Measurements from ENCODE around the gene SETD1A. TPM values are rescaled to one million over a fixed set of nuclear protein-coding genes. Genes with fewer than 3 reads are reported as not detected.

The SETD1A gene
- total RNA-seq, 1 experiment from 2014 or later: 28.8 TPM

GRCh38 chr16:30918614-30919013, 38.9 kb upstream of the SETD1A start:
- peaks cover 28% of the 10 kb centered on the region for H3K36me3 Mint-ChIP-seq (ENCODE audit: insufficient read depth, unreplicated experiment)
- no peak overlapping the region for H3K4me3 Mint-ChIP-seq (ENCODE audit: low read depth, unreplicated experiment)
- no peaks in the 10 kb centered on the region for H3K27me3 Mint-ChIP-seq (ENCODE audit: unreplicated experiment)
- no peak for DNase-seq
- BruUV-seq (replicated peaks): no TSS peak
- intact Hi-C loops (cut with micrococcal nuclease; ENCODE audit: unreplicated experiment): no loop called here
- H3K9me3 Mint-ChIP-seq (ENCODE audit: low read depth, unreplicated experiment): no peaks in the 10 kb centered on the region
- CTCF ChIA-PET: no interaction called here
- H3K27ac Mint-ChIP-seq (ENCODE audit: unreplicated experiment): no peak overlapping the region
- TF ChIP-seq, protein P1, sequence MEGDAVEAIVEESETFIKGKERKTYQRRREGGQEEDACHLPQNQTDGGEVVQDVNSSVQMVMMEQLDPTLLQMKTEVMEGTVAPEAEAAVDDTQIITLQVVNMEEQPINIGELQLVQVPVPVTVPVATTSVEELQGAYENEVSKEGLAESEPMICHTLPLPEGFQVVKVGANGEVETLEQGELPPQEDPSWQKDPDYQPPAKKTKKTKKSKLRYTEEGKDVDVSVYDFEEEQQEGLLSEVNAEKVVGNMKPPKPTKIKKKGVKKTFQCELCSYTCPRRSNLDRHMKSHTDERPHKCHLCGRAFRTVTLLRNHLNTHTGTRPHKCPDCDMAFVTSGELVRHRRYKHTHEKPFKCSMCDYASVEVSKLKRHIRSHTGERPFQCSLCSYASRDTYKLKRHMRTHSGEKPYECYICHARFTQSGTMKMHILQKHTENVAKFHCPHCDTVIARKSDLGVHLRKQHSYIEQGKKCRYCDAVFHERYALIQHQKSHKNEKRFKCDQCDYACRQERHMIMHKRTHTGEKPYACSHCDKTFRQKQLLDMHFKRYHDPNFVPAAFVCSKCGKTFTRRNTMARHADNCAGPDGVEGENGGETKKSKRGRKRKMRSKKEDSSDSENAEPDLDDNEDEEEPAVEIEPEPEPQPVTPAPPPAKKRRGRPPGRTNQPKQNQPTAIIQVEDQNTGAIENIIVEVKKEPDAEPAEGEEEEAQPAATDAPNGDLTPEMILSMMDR (IDR thresholded peaks at IDR 0.05; ENCODE audit: unreplicated experiment): no peak
- H3K4me1 Mint-ChIP-seq (ENCODE audit: low read depth, unreplicated experiment): peaks cover 9% of the 10 kb centered on the region

GRCh38 chr16:30920891-30921290, 36.7 kb upstream of the SETD1A start:
- no TSS peak for BruUV-seq (replicated peaks)
- TF ChIP-seq, protein P1 (IDR thresholded peaks at IDR 0.05; ENCODE audit: unreplicated experiment): no peak
- intact Hi-C loops (cut with micrococcal nuclease; ENCODE audit: unreplicated experiment): loop anchor here (5.0 kb wide), 1 partner anchor 159 kb away; the partner anchor contains the start of genes CFAP119 and RNF40
- Mint-ChIP-seq H3K27ac (ENCODE audit: unreplicated experiment) (no peak overlapping the region), H3K9me3 (ENCODE audit: low read depth, unreplicated experiment) (no peaks in the 10 kb centered on the region), H3K36me3 (ENCODE audit: insufficient read depth, unreplicated experiment) (peaks cover 43% of the 10 kb centered on the region), H3K4me3 (ENCODE audit: low read depth, unreplicated experiment) (peak overlapping the region; percentile 94), H3K27me3 (ENCODE audit: unreplicated experiment) (no peaks in the 10 kb centered on the region), H3K4me1 (ENCODE audit: low read depth, unreplicated experiment) (peaks cover 20% of the 10 kb centered on the region)
- CTCF ChIA-PET: no interaction called here
- no peak for DNase-seq

DNA sequence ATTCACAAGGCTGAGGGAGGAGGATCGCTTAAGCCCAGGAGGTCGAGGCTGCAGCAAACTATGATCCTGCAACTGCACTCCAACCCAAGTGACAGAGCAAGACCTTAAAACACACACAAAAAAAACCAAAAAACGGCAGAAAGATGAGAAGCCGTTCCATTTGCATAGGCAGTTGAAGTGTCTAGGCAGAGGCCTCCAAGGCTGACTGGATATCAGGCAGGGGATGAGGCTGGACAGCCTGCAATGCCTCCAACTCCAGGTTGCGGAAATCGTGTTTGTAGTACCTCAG, 36.2 kb upstream of the SETD1A start:
- CTCF ChIA-PET: no interaction called here
- BruUV-seq (replicated peaks): no TSS peak
- Mint-ChIP-seq H3K4me3 (ENCODE audit: low read depth, unreplicated experiment) (peak overlapping the region; percentile 94), H3K27me3 (ENCODE audit: unreplicated experiment) (no peaks in the 10 kb centered on the region), H3K27ac (ENCODE audit: unreplicated experiment) (peak overlapping the region; percentile 100), H3K36me3 (ENCODE audit: insufficient read depth, unreplicated experiment) (peaks cover 45% of the 10 kb centered on the region), H3K9me3 (ENCODE audit: low read depth, unreplicated experiment) (no peaks in the 10 kb centered on the region), H3K4me1 (ENCODE audit: low read depth, unreplicated experiment) (peaks cover 25% of the 10 kb centered on the region)
- DNase-seq: no peak
- intact Hi-C loops (cut with micrococcal nuclease; ENCODE audit: unreplicated experiment): loop anchor here (5.0 kb wide), 1 partner anchor 159 kb away; the partner anchor contains the start of genes CFAP119 and RNF40
- TF ChIP-seq, protein P1 (IDR thresholded peaks at IDR 0.05; ENCODE audit: unreplicated experiment): no peak

GRCh38 chr16:30921748-30922419, 35.7 kb upstream of the SETD1A start:
- H3K9me3 Mint-ChIP-seq (ENCODE audit: low read depth, unreplicated experiment): no peaks in the 10 kb centered on the region
- H3K4me3 Mint-ChIP-seq (ENCODE audit: low read depth, unreplicated experiment): peak overlapping the region; percentile 94
- peaks cover 26% of the 10 kb centered on the region for H3K4me1 Mint-ChIP-seq (ENCODE audit: low read depth, unreplicated experiment)
- BruUV-seq (replicated peaks): no TSS peak
- H3K36me3 Mint-ChIP-seq (ENCODE audit: insufficient read depth, unreplicated experiment): peaks cover 47% of the 10 kb centered on the region
- H3K27me3 Mint-ChIP-seq (ENCODE audit: unreplicated experiment): no peaks in the 10 kb centered on the region
- TF ChIP-seq, protein P1 (IDR thresholded peaks at IDR 0.05; ENCODE audit: unreplicated experiment): peak; percentile 87
- DNase-seq: peak; percentile 96
- intact Hi-C loops (cut with micrococcal nuclease; ENCODE audit: unreplicated experiment): loop anchor here (1.0 to 5.0 kb wide), 2 partner anchors 78 to 160 kb away; partner anchors contain the start of genes CFAP119 and RNF40
- H3K27ac Mint-ChIP-seq (ENCODE audit: unreplicated experiment): peak overlapping the region; percentile 100
- CTCF ChIA-PET: interaction anchor here (0.9 kb wide), 1 partner anchor 116 kb away, joined by 3 read pairs; no protein-coding TSS in a partner anchor

Measured in Calu3 (cell line).